Head of caudate nucleus (tissue), 42 donors: ENCODE data around the gene AEN.

ENCODE experiments used
- DNase-seq, 42 donors: peaks; one replicate each; pipeline versions ENCODE4 v3.0.0 to v3.0.0-alpha.2; 2020 to 2021; ENCODE audit warnings: mixed read lengths in 7 of 42
- intact Hi-C: fragments of 100-400 bp; cut with DNase I; formaldehyde crosslinking; loops from one replicate; pipeline ENCODE4 v1.15.0; 2022

AEN gene, protein sequence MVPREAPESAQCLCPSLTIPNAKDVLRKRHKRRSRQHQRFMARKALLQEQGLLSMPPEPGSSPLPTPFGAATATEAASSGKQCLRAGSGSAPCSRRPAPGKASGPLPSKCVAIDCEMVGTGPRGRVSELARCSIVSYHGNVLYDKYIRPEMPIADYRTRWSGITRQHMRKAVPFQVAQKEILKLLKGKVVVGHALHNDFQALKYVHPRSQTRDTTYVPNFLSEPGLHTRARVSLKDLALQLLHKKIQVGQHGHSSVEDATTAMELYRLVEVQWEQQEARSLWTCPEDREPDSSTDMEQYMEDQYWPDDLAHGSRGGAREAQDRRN

GRCh38 chr15:88620995-88621772 is at the start of gene AEN:
Gene AEN (plus strand): TSS chr15:88621340. CDS start chr15:88626210, 4,870 bp downstream.
- intact Hi-C loops: loop anchor here (5.0 kb wide), 1 partner anchor 211 kb away; no protein-coding TSS in a partner anchor
- DNase-seq: peak; percentile 90 to 98 (median 97)

- no peak for DNase-seq
- intact Hi-C loops: no loop called here
Measured at GRCh38 chr15:88571852-88572259, 49.3 kb upstream of the AEN start.

DNA sequence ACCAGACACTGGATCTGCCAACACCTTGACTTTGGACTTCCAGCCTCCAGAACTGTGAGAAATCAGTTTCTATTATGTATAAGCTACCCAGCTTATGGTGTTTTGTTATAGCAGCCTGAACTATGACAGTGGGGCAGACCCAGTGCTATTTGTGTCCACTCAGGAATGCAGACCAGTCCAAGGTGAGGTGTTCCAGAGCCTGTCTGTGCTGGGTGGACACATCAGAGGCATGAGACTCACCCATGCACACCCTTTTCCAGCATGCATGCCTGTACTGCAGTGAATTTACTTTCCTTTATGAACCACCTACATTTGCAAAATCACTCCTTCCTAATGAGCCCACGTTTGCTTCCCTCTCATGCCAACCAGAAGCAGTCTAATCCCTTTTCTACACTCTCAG is 47.1 kb upstream of the AEN start:
- DNase-seq: no peak
- intact Hi-C loops: no loop called here

DNA sequence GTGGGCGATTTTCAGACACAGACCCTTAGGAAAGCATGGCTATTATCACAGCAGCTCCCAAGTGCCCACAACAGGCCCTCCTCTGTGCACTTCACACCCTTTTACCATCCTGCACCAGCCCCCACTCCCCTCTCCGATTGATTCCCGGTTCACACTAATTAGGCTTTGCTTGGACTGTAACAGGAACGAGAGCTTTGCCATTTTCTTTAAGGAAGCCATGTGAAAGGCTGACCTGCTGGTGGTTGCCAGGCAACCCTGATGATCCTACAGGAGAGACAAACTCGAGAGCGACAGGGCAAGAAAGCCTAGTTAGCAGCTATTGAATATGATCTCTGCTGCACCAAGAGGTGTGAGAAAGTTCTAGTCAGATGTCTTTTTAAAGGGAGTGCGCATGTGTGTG is 46.5 kb upstream of the AEN start:
- intact Hi-C loops: no loop called here
- DNase-seq: peak in 1 of 42 donors; percentile 15

DNA sequence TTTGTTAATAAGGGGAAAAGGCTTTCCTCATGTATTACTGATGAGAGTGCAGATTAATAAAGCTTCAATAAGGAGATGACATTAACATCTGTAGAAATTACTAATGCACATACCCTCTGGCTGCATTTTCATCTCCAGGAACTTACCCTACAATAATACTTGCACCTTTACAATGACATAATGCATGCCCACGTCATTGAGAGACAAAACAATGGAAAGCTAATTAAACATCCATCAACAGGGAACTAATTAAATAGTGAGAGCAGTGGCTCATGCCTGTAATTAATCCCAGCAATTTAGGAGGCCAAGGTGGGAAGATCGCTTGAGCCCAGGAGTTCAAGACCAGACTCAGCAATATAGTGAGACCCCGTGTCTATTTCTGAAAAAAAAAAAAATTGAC is 41.8 kb upstream of the AEN start:
- DNase-seq: no peak
- intact Hi-C loops: no loop called here

- DNase-seq: no peak
- intact Hi-C loops: no loop called here
Measured at GRCh38 chr15:88580532-88580931, 40.6 kb upstream of the AEN start.

DNA sequence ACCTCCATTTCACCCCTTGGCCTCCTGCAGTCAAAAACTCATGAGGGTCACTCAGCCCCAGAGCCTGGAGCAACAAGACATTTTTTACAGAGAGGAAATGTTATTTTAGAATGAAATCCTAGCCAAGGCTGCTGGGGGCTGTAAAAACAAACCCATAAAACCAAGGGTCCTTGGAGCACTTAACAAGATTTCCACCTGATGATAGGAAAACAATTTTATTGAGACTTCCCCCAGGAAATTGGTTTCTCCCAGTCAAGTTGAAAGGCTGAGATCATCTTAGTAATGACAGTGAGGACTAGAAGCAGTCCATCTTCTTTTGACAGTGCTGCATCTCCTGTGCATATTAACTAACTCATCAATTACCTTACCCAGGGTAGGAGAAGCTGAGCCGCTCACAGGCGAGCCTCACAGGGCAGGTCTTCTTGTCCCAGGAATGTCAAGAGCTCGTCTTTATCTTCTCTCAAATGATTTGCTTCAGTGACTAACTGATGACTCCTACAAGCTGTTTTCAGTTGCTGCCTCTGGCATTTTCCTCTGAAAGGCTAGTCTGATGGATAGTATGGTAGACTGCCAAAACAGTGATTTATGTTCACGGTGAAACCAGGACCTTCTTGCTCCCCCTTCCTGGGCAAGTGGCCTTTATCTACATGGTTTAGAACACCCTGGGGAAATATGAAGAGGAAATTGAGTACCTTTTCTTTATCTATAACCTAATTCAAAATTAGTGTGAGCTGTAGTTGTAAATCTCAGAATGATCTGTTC is 34.6 kb upstream of the AEN start:
- intact Hi-C loops: no loop called here
- DNase-seq: no peak

- intact Hi-C loops: no loop called here
Measured at GRCh38 chr15:88590759-88591158, 30.4 kb upstream of the AEN start.

DNA sequence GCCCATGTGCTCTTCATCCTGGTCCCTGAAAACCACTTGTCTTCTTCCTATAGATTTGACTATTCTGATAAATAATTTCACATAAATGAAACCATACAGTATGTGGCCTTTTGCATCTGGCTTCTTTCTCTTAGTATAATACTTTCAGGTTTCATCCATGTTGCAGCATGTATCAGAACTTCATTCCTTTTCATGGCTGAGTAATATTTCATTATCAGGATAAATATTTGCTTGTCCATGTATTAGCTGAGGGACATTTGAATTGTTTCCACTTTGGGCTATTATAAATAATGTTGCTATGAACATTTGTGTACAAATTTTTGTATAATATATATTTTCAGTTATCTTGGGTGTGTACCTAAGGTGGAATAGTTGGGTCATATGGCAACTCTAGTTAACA is 29.8 kb upstream of the AEN start:
- no peak for DNase-seq
- intact Hi-C loops: no loop called here

More at GRCh38 chr15:88590759-88591158, 30.4 kb upstream of the AEN start:
- DNase-seq: no peak

DNA sequence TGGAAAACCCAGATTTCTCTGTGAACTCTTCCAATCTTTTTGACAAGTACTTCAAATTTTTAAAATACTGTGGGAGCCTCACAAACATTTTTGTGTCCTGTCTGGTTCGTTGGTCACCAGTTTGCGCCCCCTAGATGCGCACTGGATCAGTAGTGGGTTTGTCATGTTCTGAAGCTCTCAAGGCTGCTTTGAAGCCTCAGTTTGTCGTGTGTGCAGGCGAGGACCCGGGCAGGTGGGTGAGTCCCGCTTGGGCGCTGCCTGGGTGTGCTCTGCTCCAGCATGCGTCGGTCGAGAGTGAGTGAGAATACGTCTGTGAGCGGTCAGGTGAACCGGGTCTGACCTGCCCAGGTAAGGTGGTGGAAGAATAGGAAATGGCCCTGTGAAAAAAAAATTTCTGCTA is 17.3 kb upstream of the AEN start:
- intact Hi-C loops: no loop called here

DNA sequence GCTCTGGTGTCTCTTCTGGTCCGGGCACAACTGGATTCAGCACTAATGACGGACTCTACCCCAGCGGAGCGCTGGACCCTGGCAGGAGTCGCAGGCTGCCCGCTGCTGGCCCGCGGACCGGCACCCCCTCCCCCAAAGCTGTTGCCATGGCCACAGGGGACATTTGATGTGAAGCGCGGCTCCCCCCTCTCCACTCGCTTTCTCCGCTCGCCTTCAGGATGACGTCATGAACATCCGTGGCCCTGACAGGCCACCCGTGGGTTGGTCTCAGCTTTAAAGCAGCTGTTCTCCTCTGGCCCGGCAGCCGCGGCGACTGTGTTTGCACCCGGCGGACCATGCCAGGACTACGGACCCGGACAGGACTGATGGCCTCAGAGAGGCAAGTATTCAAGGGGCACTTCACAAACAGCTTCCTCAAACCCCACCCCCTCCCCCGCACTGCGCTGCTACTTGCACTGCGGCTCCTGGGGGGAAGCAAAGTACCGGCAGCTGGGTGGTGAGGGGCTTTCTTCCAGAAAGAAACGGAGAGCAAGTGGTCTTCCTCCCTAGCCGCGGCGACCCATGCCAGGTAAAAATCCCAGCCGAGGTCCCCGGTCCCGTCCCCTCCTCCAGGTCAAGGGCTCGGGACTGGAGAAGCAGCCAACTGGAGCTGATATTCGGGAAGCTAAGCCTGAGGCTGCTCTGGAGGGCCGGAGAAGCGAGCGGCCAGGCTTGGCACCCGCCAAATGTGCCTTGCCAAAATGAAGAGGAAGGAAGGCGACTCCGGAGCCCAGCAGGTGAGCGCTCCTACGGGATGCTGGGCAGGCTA is 16.6 kb upstream of the AEN start:
- peak in 23 of 42 donors; percentile 18 to 75 (median 45) for DNase-seq
- intact Hi-C loops: no loop called here

More for the DNA sequence above, 17.3 kb upstream of the AEN start:
- peak in 1 of 42 donors; percentile 4 for DNase-seq

GRCh38 chr15:88605189-88606069 is 15.7 kb upstream of the AEN start:
- peak in 25 of 42 donors; percentile 21 to 74 (median 46) for DNase-seq
- intact Hi-C loops: no loop called here

DNA sequence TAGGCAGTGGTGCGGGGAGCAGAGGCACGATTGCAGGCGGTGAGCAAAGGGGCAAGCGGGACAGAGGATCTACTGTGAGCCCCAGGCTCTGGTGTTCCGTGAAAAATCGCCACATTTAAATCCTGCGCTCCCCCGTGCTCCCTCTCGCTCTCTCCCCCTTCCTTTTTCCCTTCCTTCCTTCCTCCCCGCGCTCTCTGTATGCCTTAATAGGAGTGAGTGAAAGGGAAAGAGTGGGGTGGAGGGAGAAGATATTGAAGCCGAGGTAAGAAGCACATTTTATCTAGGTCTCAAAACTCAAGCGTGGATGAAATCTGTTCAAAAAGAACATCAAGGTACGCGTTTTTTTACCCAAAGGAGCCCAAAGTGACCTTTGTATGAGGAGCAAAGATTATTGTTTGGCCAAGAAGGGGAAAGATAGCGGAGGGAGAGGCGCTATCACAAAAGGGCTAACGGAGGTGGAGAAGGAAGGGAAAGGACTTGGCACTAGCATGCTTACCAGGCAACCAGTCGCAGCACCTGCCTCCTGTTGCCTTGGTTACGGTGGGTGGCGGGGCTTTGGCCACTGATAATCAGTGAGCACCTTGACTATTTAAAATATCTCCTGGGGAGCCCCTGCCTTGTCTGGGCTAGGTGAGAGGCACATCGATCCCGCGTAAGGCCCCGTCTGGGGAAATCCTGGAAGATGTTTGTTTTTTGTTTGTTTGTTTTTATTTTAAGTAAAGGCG is 14.9 kb upstream of the AEN start:
- no peak for DNase-seq
- intact Hi-C loops: no loop called here

DNA sequence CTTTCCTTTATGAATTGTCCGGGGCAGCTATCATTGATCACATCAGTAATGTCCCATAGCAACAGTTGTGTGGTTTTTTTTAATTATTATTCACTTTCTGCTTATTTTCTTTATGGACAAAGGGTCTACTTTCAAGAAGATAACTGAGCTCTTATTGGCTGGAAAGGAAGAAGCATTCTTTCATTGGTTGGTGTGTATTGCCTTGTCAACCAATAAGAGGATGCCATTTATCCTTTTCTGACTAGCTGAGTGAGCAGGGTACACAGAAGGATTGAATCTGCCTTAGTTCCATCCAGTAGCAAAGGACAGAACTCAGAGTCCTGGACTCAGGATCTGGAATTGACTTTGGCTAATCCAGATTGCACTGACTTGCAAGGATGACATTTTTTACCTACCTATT is 13.2 kb upstream of the AEN start:
- intact Hi-C loops: no loop called here
- no peak for DNase-seq

DNA sequence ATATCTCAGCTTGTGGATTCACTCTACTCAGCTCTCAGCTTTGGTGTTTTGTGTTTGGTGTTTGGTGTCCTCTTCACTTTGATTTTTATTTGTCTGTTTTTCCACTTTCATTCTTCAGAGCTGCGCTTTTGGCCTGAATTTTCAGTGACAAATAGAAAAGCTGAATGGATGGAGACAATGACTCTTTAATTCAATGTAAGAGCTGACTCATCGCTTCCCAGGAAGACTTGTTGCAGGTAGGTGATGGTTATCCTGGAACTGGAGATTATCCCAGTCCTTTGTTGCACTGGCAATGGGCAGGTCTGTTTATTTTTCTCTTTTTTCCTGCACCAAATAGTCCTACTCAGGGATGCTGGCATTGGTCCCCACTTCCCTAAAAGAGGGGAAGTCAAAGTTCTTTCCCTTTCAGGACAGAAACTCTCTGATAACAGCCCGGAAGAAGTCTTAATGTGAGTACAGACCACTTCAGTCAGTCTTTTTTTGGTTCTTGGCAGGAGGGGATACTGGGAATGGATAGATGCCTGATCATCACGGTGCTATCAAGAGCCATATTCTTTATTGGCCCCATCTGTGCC is 12.4 kb upstream of the AEN start:
- intact Hi-C loops: no loop called here
- no peak for DNase-seq

DNA sequence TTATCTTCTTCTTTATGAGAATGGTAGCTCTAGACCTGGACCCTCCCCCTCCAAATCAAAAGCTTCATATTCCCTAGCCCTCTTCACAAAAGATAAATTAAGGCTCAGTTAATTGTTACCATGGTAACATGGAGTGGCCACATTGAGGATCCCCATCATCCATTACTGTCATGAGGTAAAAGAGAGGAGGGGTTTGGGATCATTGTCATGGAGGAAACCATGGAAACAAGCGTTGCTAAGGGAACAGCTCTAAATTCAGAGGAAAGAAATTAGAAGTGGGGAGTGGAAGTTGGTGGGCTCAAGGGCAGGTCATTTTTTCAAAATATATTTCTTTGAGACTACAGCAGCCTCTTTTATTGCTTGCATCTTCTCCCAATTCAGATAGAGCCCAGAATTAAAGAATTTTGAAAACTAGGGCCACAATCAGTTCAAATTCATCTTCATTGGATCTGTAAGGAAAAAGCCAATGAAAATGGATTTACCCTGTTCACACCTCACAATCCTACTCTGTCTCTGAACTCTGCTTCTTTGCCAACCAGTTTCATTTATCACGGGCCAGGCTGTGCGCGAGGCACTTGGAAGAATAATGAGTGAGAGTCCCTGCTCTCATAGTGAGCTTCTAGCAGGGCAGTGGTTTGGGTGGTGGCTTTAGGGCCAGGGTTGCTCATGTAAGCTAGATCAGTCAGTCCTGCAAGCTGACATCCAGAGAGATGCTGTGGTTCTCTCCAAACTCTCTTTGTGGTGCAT is 11.6 kb upstream of the AEN start:
- DNase-seq: no peak
- intact Hi-C loops: loop anchor here (10.0 kb wide), 1 partner anchor 135 kb away; no protein-coding TSS in a partner anchor
